Bronchial epithelial cell (primary cell): ENCODE results near the gene OGFRL1. TPM values are rescaled to one million over a fixed set of nuclear protein-coding genes. Genes with fewer than 3 reads are reported as not detected.
"Not testable (repeated sequence)": the region's sequence is repeated elsewhere in the genome, so short reads cannot be mapped to it uniquely, and the experiment has no call there.

ENCODE experiments used
- DNase-seq: peaks from one replicate; pipeline ENCODE4 v3.0.0-alpha.2; 2010; ENCODE audit warnings: low read depth
- FAIRE-seq: peaks from 2 replicates; lab custom pipeline; 2011; peaks lifted over from hg19 to GRCh38; lab: Jason Lieb, UNC
- H3K27me3 ChIP-seq: 2 replicates; pipeline ENCODE4 v1.5.1; 2011; ENCODE audit warnings: low read length; ENCODE audit not compliant: control insufficient read depth, insufficient read depth
- H3K36me3 ChIP-seq: 2 replicates; pipeline ENCODE4 v1.5.1; 2011; ENCODE audit warnings: low read length; ENCODE audit not compliant: control insufficient read depth, insufficient read depth
- H3K4me3 ChIP-seq: 2 replicates; pipeline ENCODE4 v1.5.1; 2011; ENCODE audit warnings: mild to moderate bottlenecking, low read depth, low read length, control low read depth
- CTCF ChIP-seq: IDR thresholded peaks from 2 replicates; pipeline ENCODE4 v1.5.1; 2011; ENCODE audit warnings: mild to moderate bottlenecking, moderate library complexity, low read length, control low read depth, inconsistent platforms; ENCODE audit not compliant: insufficient read depth, severe bottlenecking
- total RNA-seq: library from RNA; depleted of rRNA; stranded (reverse); fragments of >200 nt; gene quantifications from 2 replicates; pipeline ENCODE4 v1.2.1, GENCODE V29; 2014

Gene OGFRL1
- total RNA-seq, 1 donor from 2014 or later: 10.0 TPM

- Histone ChIP-seq H3K4me3 (no peak overlapping the region), H3K27me3 (no peaks in the 10 kb centered on the region), H3K36me3 (no peaks in the 10 kb centered on the region)
- DNase-seq (no peak), FAIRE-seq (no peak)
- no peak for TF ChIP-seq CTCF
Observed at GRCh38 chr6:71258078-71258866, 30.3 kb upstream of the OGFRL1 start.

GRCh38 chr6:71259888-71260604 lies 28.6 kb upstream of the OGFRL1 start:
- Histone ChIP-seq H3K27me3 (no peaks in the 10 kb centered on the region), H3K4me3 (no peak overlapping the region), H3K36me3 (no peaks in the 10 kb centered on the region)
- TF ChIP-seq CTCF: no peak
- DNase-seq: no peak
- no peak for FAIRE-seq

GRCh38 chr6:71262914-71263313 lies 25.7 kb upstream of the OGFRL1 start:
- Histone ChIP-seq H3K27me3 (no peaks in the 10 kb centered on the region), H3K36me3 (no peaks in the 10 kb centered on the region), H3K4me3 (no peak overlapping the region)
- FAIRE-seq: no peak
- no peak for TF ChIP-seq CTCF
- DNase-seq: no peak

GRCh38 chr6:71266392-71266791 lies 22.2 kb upstream of the OGFRL1 start:
- not testable (repeated sequence) for FAIRE-seq, H3K4me3 ChIP-seq, H3K27me3 ChIP-seq, DNase-seq, H3K36me3 ChIP-seq

GRCh38 chr6:71268735-71269437 lies 19.7 kb upstream of the OGFRL1 start:
- FAIRE-seq: no peak

More at GRCh38 chr6:71268735-71269437, 19.7 kb upstream of the OGFRL1 start:
- no peak for DNase-seq
- TF ChIP-seq CTCF: no peak
- H3K4me3 ChIP-seq: no peak overlapping the region
- no peaks in the 10 kb centered on the region for H3K27me3 ChIP-seq
- no peaks in the 10 kb centered on the region for H3K36me3 ChIP-seq
